Vagina (tissue), 2 donors: ENCODE results near the gene CRYM. TPM values are rescaled to one million over a fixed set of nuclear protein-coding genes. Genes with fewer than 3 reads are reported as not detected.

ENCODE experiments used
- DNase-seq, 2 donors: peaks; one replicate each; pipeline ENCODE4 v3.0.0-alpha.2; 2017; ENCODE audit errors: extremely low spot score in 2 of 2
- H3K27ac ChIP-seq: fragments of 200-600 bp; sonication (generic); one replicate; pipeline ENCODE4 v1.5.1; 2019
- H3K27me3 ChIP-seq: fragments of 200-600 bp; sonication (generic); one replicate; pipeline ENCODE4 v1.5.1; 2019
- H3K36me3 ChIP-seq, 2 donors: fragments of 200-600 bp; sonication (generic); one replicate each; pipeline ENCODE4 v1.5.1; 2017 to 2019
- H3K4me1 ChIP-seq: fragments of 200-600 bp; sonication (generic); one replicate; pipeline ENCODE4 v1.5.1; 2019
- H3K4me3 ChIP-seq, 2 donors: fragments of 200-600 bp; sonication (generic); 1 replicate in 1 of 2; 2 replicates in 1 of 2; pipeline ENCODE4 v1.5.1; 2016 to 2019
- H3K9me3 ChIP-seq: fragments of 200-600 bp; sonication (generic); one replicate; pipeline ENCODE4 v1.5.1; 2019
- CTCF ChIP-seq, 3 experiments: fragments of 450-650 bp in 2 of 3; fragments of 200-600 bp in 1 of 3; sonication (generic) in 1 of 3; IDR thresholded peaks; one replicate each; pipeline ENCODE4 v1.5.1; 2017 to 2019; ENCODE audit warnings: antibody characterized with exemption in 3 of 3, mild to moderate bottlenecking in 2 of 3, moderate library complexity in 2 of 3
- POLR2A ChIP-seq, 2 donors: fragments of 450-650 bp; IDR thresholded peaks; one replicate each; pipeline ENCODE4 v1.6.1; 2017; ENCODE audit warnings: antibody characterized with exemption in 2 of 2, mild to moderate bottlenecking in 2 of 2, moderate library complexity in 2 of 2
- POLR2AphosphoS5 ChIP-seq, 2 donors: sonication (generic); formaldehyde crosslinking; IDR thresholded peaks; one replicate each; pipeline ENCODE4 v1.9.0; 2017; ENCODE audit warnings: antibody characterized with exemption in 2 of 2, mild to moderate bottlenecking in 2 of 2, low read depth in 1 of 2; ENCODE audit not compliant: insufficient read depth in 1 of 2
- intact Hi-C: fragments of 100-400 bp; cut with DNase I; formaldehyde crosslinking; loops from one replicate; pipeline ENCODE4 v1.15.1; 2023
- total RNA-seq: library from RNA; depleted of rRNA; stranded (reverse); fragments of >200 nt; gene quantifications from one replicate; pipeline ENCODE4 v1.2.3, GENCODE V29; 2016

Gene CRYM
- total RNA-seq, 1 donor from 2014 or later, result 3.9 TPM

GRCh38 chr16:21223787-21224186 is 54.3 kb downstream of the CRYM start:
- no peak overlapping the region for H3K27ac ChIP-seq
- H3K4me1 ChIP-seq, result no peaks in the 10 kb centered on the region
- peak in 1 of 2 donors; percentile 74 for DNase-seq

GRCh38 chr16:21222495-21223337 is 55.4 kb downstream of the CRYM start:
- Histone ChIP-seq H3K27me3 (no peaks in the 10 kb centered on the region), H3K27ac (no peak overlapping the region), H3K4me3 (no peak overlapping the region), H3K9me3 (no peaks in the 10 kb centered on the region), H3K36me3 (no peaks in the 10 kb centered on the region), H3K4me1 (no peaks in the 10 kb centered on the region)
- DNase-seq, result peak in 1 of 2 donors; percentile 82
- TF ChIP-seq CTCF (IDR thresholded peaks at IDR 0.05), result no peak
- TF ChIP-seq POLR2AphosphoS5 (IDR thresholded peaks at IDR 0.05; ENCODE audit: insufficient read depth in 1 of 2, low read depth in 1 of 2), result no peak
- no peak for TF ChIP-seq POLR2A (IDR thresholded peaks at IDR 0.05)
- intact Hi-C loops, result no loop called here

More at GRCh38 chr16:21223787-21224186, 54.3 kb downstream of the CRYM start:
- Histone ChIP-seq H3K36me3 (no peaks in the 10 kb centered on the region), H3K27me3 (no peaks in the 10 kb centered on the region), H3K4me3 (no peak overlapping the region), H3K9me3 (no peaks in the 10 kb centered on the region)
- TF ChIP-seq CTCF (IDR thresholded peaks at IDR 0.05) (no peak), POLR2AphosphoS5 (IDR thresholded peaks at IDR 0.05; ENCODE audit: insufficient read depth in 1 of 2, low read depth in 1 of 2) (no peak), POLR2A (IDR thresholded peaks at IDR 0.05) (no peak)
- intact Hi-C loops, result no loop called here

GRCh38 chr16:21219551-21219950 is 58.5 kb downstream of the CRYM start:
- Histone ChIP-seq H3K9me3 (no peaks in the 10 kb centered on the region), H3K4me3 (no peak overlapping the region), H3K4me1 (no peaks in the 10 kb centered on the region), H3K36me3 (no peaks in the 10 kb centered on the region), H3K27me3 (no peaks in the 10 kb centered on the region), H3K27ac (no peak overlapping the region)
- intact Hi-C loops, result no loop called here
- TF ChIP-seq POLR2A (IDR thresholded peaks at IDR 0.05) (no peak), POLR2AphosphoS5 (IDR thresholded peaks at IDR 0.05; ENCODE audit: insufficient read depth in 1 of 2, low read depth in 1 of 2) (no peak)
- no peak for DNase-seq

- no peak overlapping the region for H3K27ac ChIP-seq
- H3K36me3 ChIP-seq, result no peaks in the 10 kb centered on the region
- no peaks in the 10 kb centered on the region for H3K4me1 ChIP-seq
- intact Hi-C loops, result no loop called here
- no peaks in the 10 kb centered on the region for H3K27me3 ChIP-seq
- no peak overlapping the region for H3K4me3 ChIP-seq
- TF ChIP-seq CTCF (IDR thresholded peaks at IDR 0.05), result no peak
- TF ChIP-seq POLR2A (IDR thresholded peaks at IDR 0.05), result no peak
- TF ChIP-seq POLR2AphosphoS5 (IDR thresholded peaks at IDR 0.05; ENCODE audit: insufficient read depth in 1 of 2, low read depth in 1 of 2), result no peak
- no peaks in the 10 kb centered on the region for H3K9me3 ChIP-seq
- peak in 1 of 2 donors; percentile 7 for DNase-seq
These were observed 59.9 kb downstream of the CRYM start for GRCh38 chr16:21218153-21218552.

- TF ChIP-seq CTCF (IDR thresholded peaks at IDR 0.05) (no peak), POLR2A (IDR thresholded peaks at IDR 0.05) (no peak), POLR2AphosphoS5 (IDR thresholded peaks at IDR 0.05; ENCODE audit: insufficient read depth in 1 of 2, low read depth in 1 of 2) (no peak)
- Histone ChIP-seq H3K27ac (no peak overlapping the region), H3K4me3 (no peak overlapping the region), H3K27me3 (no peaks in the 10 kb centered on the region), H3K9me3 (no peaks in the 10 kb centered on the region), H3K4me1 (no peaks in the 10 kb centered on the region), H3K36me3 (no peaks in the 10 kb centered on the region)
- intact Hi-C loops, result no loop called here
- DNase-seq, result no peak
These were observed 61.0 kb downstream of the CRYM start for GRCh38 chr16:21217121-21217520.
